HEK293 (cell line): ENCODE results near the gene TTLL11.

Experiments
- ATF2 ChIP-seq: fragments of 450-650 bp; formaldehyde crosslinking; IDR thresholded peaks from 2 replicates; pipeline ENCODE4 v1.5.1; 2016; ENCODE audit warnings: missing biosample characterization, missing genetic modification characterization, low read depth
- CTCF ChIP-seq: fragments of 450-650 bp; formaldehyde crosslinking; IDR thresholded peaks from 2 replicates; pipeline ENCODE4 v1.5.1; 2016; ENCODE audit warnings: missing biosample characterization, missing genetic modification characterization
- GLIS2 ChIP-seq: fragments of 450-650 bp; formaldehyde crosslinking; IDR thresholded peaks from 2 replicates; pipeline ENCODE4 v1.5.1; 2016; ENCODE audit warnings: missing biosample characterization, missing genetic modification characterization
- KLF1 ChIP-seq: fragments of 450-650 bp; formaldehyde crosslinking; IDR thresholded peaks from 2 replicates; pipeline ENCODE4 v1.5.1; 2016; ENCODE audit warnings: missing biosample characterization, missing genetic modification characterization
- KLF9 ChIP-seq: fragments of 450-650 bp; formaldehyde crosslinking; IDR thresholded peaks from 2 replicates; pipeline ENCODE4 v1.5.1; 2016; ENCODE audit warnings: missing biosample characterization, missing genetic modification characterization, low read depth
- ZFHX2 ChIP-seq: fragments of 450-650 bp; formaldehyde crosslinking; conservative IDR thresholded peaks from 2 replicates; pipeline ENCODE4 v1.5.1; 2016; ENCODE audit warnings: missing biosample characterization, missing genetic modification characterization
- ZFP37 ChIP-seq: fragments of 450-650 bp; formaldehyde crosslinking; IDR thresholded peaks from 2 replicates; pipeline ENCODE4 v1.5.1; 2016; ENCODE audit warnings: missing biosample characterization, missing genetic modification characterization
- ZNF114 ChIP-seq: fragments of 450-650 bp; formaldehyde crosslinking; IDR thresholded peaks from 2 replicates; pipeline ENCODE4 v1.5.0; 2017; ENCODE audit warnings: missing biosample characterization, missing genetic modification characterization
- ZNF239 ChIP-seq: fragments of 450-650 bp; formaldehyde crosslinking; IDR thresholded peaks from 2 replicates; pipeline ENCODE4 v1.5.1; 2016; ENCODE audit warnings: missing biosample characterization, missing genetic modification characterization
- ZNF248 ChIP-seq: fragments of 450-650 bp; formaldehyde crosslinking; IDR thresholded peaks from 2 replicates; pipeline ENCODE4 v1.5.1; 2017; ENCODE audit warnings: missing biosample characterization, missing genetic modification characterization
- ZNF280D ChIP-seq: fragments of 450-650 bp; formaldehyde crosslinking; IDR thresholded peaks from 2 replicates; pipeline ENCODE4 v1.5.1; 2016; ENCODE audit warnings: missing biosample characterization, missing genetic modification characterization
- ZNF426 ChIP-seq: fragments of 450-650 bp; formaldehyde crosslinking; IDR thresholded peaks from 2 replicates; pipeline ENCODE4 v1.5.1; 2017; ENCODE audit warnings: missing biosample characterization, missing genetic modification characterization, mild to moderate bottlenecking, inconsistent platforms, moderate library complexity
- ZNF792 ChIP-seq: fragments of 450-650 bp; formaldehyde crosslinking; IDR thresholded peaks from 2 replicates; pipeline ENCODE4 v1.5.1; 2016; ENCODE audit warnings: missing biosample characterization, missing genetic modification characterization

- TF ChIP-seq CTCF (tag by site-specific recombination) (no peak), KLF9 (tag by site-specific recombination) (no peak), ATF2 (no peak), ZNF426 (tag by site-specific recombination) (no peak), ZFHX2 (peak; percentile 64), KLF1 (tag by site-specific recombination) (no peak), ZNF114 (no peak), ZNF280D (no peak), ZNF239 (no peak), ZNF248 (tag by site-specific recombination) (no peak), ZFP37 (tag by site-specific recombination) (no peak), ZNF792 (no peak), GLIS2 (tag by site-specific recombination) (no peak)
These were observed 35.1 kb downstream of the TTLL11 start for GRCh38 chr9:122058051-122058450.
